Chondrocyte (in vitro differentiated cells): ENCODE results near the gene CTBS. TPM values are rescaled to one million over a fixed set of nuclear protein-coding genes. Genes with fewer than 3 reads are reported as not detected.
"Not testable (repeated sequence)": the region's sequence is repeated elsewhere in the genome, so short reads cannot be mapped to it uniquely, and the experiment has no call there.

ENCODE experiments used
- DNase-seq: peaks from one replicate; pipeline ENCODE4 v3.0.0; 2021; ENCODE audit warnings: mixed read lengths, low spot score
- H3K27ac Mint-ChIP-seq: one replicate; pipeline ENCODE4 v1.8.0; 2021; ENCODE audit warnings: mild to moderate bottlenecking, moderate library complexity, mixed read lengths; ENCODE audit not compliant: unreplicated experiment
- H3K27me3 Mint-ChIP-seq: 2 replicates; pipeline ENCODE4 v1.8.0; 2021; ENCODE audit warnings: low read depth, mixed read lengths
- H3K36me3 Mint-ChIP-seq: 2 replicates; pipeline ENCODE4 v1.8.0; 2021; ENCODE audit warnings: low read depth, mixed read lengths
- H3K4me1 Mint-ChIP-seq: 2 replicates; pipeline ENCODE4 v1.8.0; 2021; ENCODE audit warnings: low read depth, mild to moderate bottlenecking, mixed read lengths
- H3K4me3 Mint-ChIP-seq: one replicate; pipeline ENCODE4 v1.8.0; 2021; ENCODE audit warnings: mild to moderate bottlenecking, moderate library complexity, mixed read lengths; ENCODE audit not compliant: unreplicated experiment
- H3K9me3 Mint-ChIP-seq: 2 replicates; pipeline ENCODE4 v1.8.0; 2021; ENCODE audit warnings: low read depth, mixed read lengths
- CTCF ChIP-seq: fragments of 200-600 bp; sonication (generic); IDR thresholded peaks from 2 replicates; pipeline ENCODE4 v1.5.0; 2021; ENCODE audit warnings: antibody characterized with exemption, mild to moderate bottlenecking, moderate library complexity
- total RNA-seq: library from RNA; stranded (reverse); gene quantifications from 3 replicates; pipeline ENCODE4 v1.2.1, GENCODE V29; 2021

Gene CTBS
- total RNA-seq, 1 donor from 2014 or later, result 20.9 TPM

- Mint-ChIP-seq H3K27me3 (no peaks in the 10 kb centered on the region), H3K27ac (peak overlapping the region; percentile 86), H3K9me3 (peaks cover 2% of the 10 kb centered on the region), H3K4me3 (no peak overlapping the region), H3K4me1 (peaks cover 68% of the 10 kb centered on the region), H3K36me3 (no peaks in the 10 kb centered on the region)
- no peak for TF ChIP-seq CTCF
- DNase-seq, result no peak
These were observed 26.6 kb upstream of the CTBS start for GRCh38 chr1:84600796-84601195.

- DNase-seq, result no peak
- H3K27ac Mint-ChIP-seq, result peak overlapping the region; percentile 96
- H3K27me3 Mint-ChIP-seq, result no peaks in the 10 kb centered on the region
- no peak for TF ChIP-seq CTCF
- peaks cover 57% of the 10 kb centered on the region for H3K4me1 Mint-ChIP-seq
- H3K9me3 Mint-ChIP-seq, result no peaks in the 10 kb centered on the region
- peak overlapping the region; percentile 31 for H3K4me3 Mint-ChIP-seq
- H3K36me3 Mint-ChIP-seq, result no peaks in the 10 kb centered on the region
These were observed 24.9 kb upstream of the CTBS start for GRCh38 chr1:84598846-84599741.

GRCh38 chr1:84598418-84598817 lies 24.2 kb upstream of the CTBS start:
- Mint-ChIP-seq H3K27me3 (no peaks in the 10 kb centered on the region), H3K4me1 (peaks cover 50% of the 10 kb centered on the region), H3K27ac (peak overlapping the region; percentile 96), H3K9me3 (no peaks in the 10 kb centered on the region), H3K4me3 (peak overlapping the region; percentile 31), H3K36me3 (no peaks in the 10 kb centered on the region)
- no peak for TF ChIP-seq CTCF
- no peak for DNase-seq

GRCh38 chr1:84597011-84597410 lies 22.8 kb upstream of the CTBS start:
- H3K27me3 Mint-ChIP-seq, result no peaks in the 10 kb centered on the region
- peaks cover 1% of the 10 kb centered on the region for H3K36me3 Mint-ChIP-seq
- no peaks in the 10 kb centered on the region for H3K9me3 Mint-ChIP-seq
- no peak for DNase-seq
- peaks cover 36% of the 10 kb centered on the region for H3K4me1 Mint-ChIP-seq
- H3K27ac Mint-ChIP-seq, result no peak overlapping the region
- no peak overlapping the region for H3K4me3 Mint-ChIP-seq
- no peak for TF ChIP-seq CTCF

- not testable (repeated sequence) for H3K36me3 Mint-ChIP-seq
These were observed 20.7 kb upstream of the CTBS start for GRCh38 chr1:84594959-84595358.

GRCh38 chr1:84587099-84587498 lies 12.9 kb upstream of the CTBS start:
- peaks cover 16% of the 10 kb centered on the region for H3K4me1 Mint-ChIP-seq
- no peaks in the 10 kb centered on the region for H3K27me3 Mint-ChIP-seq
- no peak overlapping the region for H3K4me3 Mint-ChIP-seq
- H3K9me3 Mint-ChIP-seq, result no peaks in the 10 kb centered on the region
- H3K36me3 Mint-ChIP-seq, result no peaks in the 10 kb centered on the region
- DNase-seq, result no peak
- H3K27ac Mint-ChIP-seq, result no peak overlapping the region
- TF ChIP-seq CTCF, result no peak

More at GRCh38 chr1:84594959-84595358, 20.7 kb upstream of the CTBS start:
- not testable (repeated sequence) for H3K9me3 Mint-ChIP-seq, H3K27ac Mint-ChIP-seq, DNase-seq, H3K4me3 Mint-ChIP-seq, H3K27me3 Mint-ChIP-seq
- peaks cover 21% of the 10 kb centered on the region for H3K4me1 Mint-ChIP-seq
